HepG2 (cell line): Measurements from ENCODE around the gene FTHL17. TPM values are rescaled to one million over a fixed set of nuclear protein-coding genes. Genes with fewer than 3 reads are reported as not detected.

Experiments used
- ATAC-seq: fragments of 200-7000 bp; cut with Tn5 transposase; 3 replicates; pipeline ENCODE4 v1.9.1; 2020; ENCODE audit warnings: mild to moderate bottlenecking, moderate library complexity
- BruUV-seq: library from RNA; stranded (reverse); fragments of 400-500 nt; replicated peaks from 2 replicates; lab custom pipeline; 2021; lab: Mats Ljungman, UMichigan
- CTCF ChIA-PET: fragments of 300-600 bp; formaldehyde crosslinking; extraction: SDS; loops from one replicate; lab custom pipeline; 2021; ENCODE audit warnings: low total read pairs, inconsistent platforms, low intra/inter-chr PET ratio; lab: Yijun Ruan, JAX
- POLR2A ChIA-PET: fragments of 350-600 bp; sonication (Branson Sonifier 250); formaldehyde crosslinking; loops from one replicate; lab custom pipeline; 2020; ENCODE audit warnings: antibody characterized with exemption, inconsistent platforms; lab: Yijun Ruan, JAX
- DNase-seq: peaks from one replicate; pipeline ENCODE4 v3.0.0-alpha.2; 2015; ENCODE audit warnings: low spot score
- FAIRE-seq: peaks from 3 replicates; lab custom pipeline; 2011; peaks lifted over from hg19 to GRCh38; lab: Jason Lieb, UNC
- H2AFZ ChIP-seq: one replicate; pipeline ENCODE4 v1.6.1; 2011; ENCODE audit warnings: low read length, inconsistent platforms
- H3K27ac ChIP-seq: fragments of 300-600 bp; 3 replicates; pipeline ENCODE4 v1.8.0; 2011; ENCODE audit warnings: mixed run types, mild to moderate bottlenecking, mixed read lengths, low read length, inconsistent platforms; ENCODE audit not compliant: insufficient read depth; ENCODE audit errors: extremely low read length
- H3K27me3 ChIP-seq, 2 experiments: fragments of 200-600 bp in 1 of 2; 2 replicates in 1 of 2; 3 replicates in 1 of 2; pipeline versions ENCODE4 v1.6.0 to v1.8.0; 2011; ENCODE audit warnings: low read length in 2 of 2, mild to moderate bottlenecking in 2 of 2, moderate library complexity in 2 of 2, inconsistent platforms in 1 of 2; ENCODE audit not compliant: insufficient read depth in 2 of 2, control insufficient read depth in 1 of 2
- H3K36me3 ChIP-seq, 2 experiments: fragments of 200-600 bp in 1 of 2; replicated peaks in 1 of 2; 2 replicates in 1 of 2; 3 replicates in 1 of 2; pipeline versions ENCODE4 v1.5.1 to v1.8.0; 2011; ENCODE audit warnings: low read length in 2 of 2, inconsistent platforms in 1 of 2; ENCODE audit not compliant: insufficient read depth in 2 of 2, control insufficient read depth in 1 of 2
- H3K4me1 ChIP-seq: 2 replicates; pipeline ENCODE4 v1.5.1; 2012; ENCODE audit warnings: low read length, inconsistent platforms; ENCODE audit not compliant: insufficient read depth
- H3K4me2 ChIP-seq: 2 replicates; pipeline ENCODE4 v1.6.0; 2011; ENCODE audit warnings: low read depth, low read length, inconsistent platforms
- H3K4me3 ChIP-seq, 3 experiments: fragments of 200-600 bp in 1 of 3; sonication (generic), shearing (Covaris generic) in 1 of 3; replicated peaks in 1 of 3; 2 replicates each; pipeline ENCODE4 v1.5.1; 2011 to 2016; ENCODE audit warnings: low read length in 3 of 3, inconsistent platforms in 2 of 3, low read depth in 2 of 3, mild to moderate bottlenecking in 2 of 3, control low read depth in 1 of 3, mixed read lengths in 1 of 3; ENCODE audit not compliant: insufficient read depth in 1 of 3
- H3K79me2 ChIP-seq: one replicate; pipeline ENCODE4 v1.6.1; 2011; ENCODE audit warnings: low read length, inconsistent platforms; ENCODE audit not compliant: insufficient read depth
- H3K9ac ChIP-seq: 2 replicates; pipeline ENCODE4 v1.6.0; 2011; ENCODE audit warnings: mild to moderate bottlenecking, low read depth, low read length, inconsistent platforms; ENCODE audit not compliant: insufficient read depth
- H3K9me3 ChIP-seq: 2 replicates; pipeline ENCODE4 v1.5.1; 2012; ENCODE audit warnings: mild to moderate bottlenecking, low read length
- H4K20me1 ChIP-seq: 2 replicates; pipeline ENCODE4 v1.6.0; 2011; ENCODE audit warnings: inconsistent platforms, mild to moderate bottlenecking, low read length, moderate library complexity; ENCODE audit not compliant: insufficient read depth
- CEBPG ChIP-seq: IDR thresholded peaks from 2 replicates; pipeline ENCODE4 v1.6.1; 2016
- ETV5 ChIP-seq: IDR thresholded peaks from 2 replicates; pipeline ENCODE4 v1.6.1; 2018; ENCODE audit warnings: missing biosample characterization, missing genetic modification reagents, inconsistent platforms, borderline replicate concordance
- GABPA ChIP-seq, 2 experiments: IDR thresholded peaks; 2 replicates each; pipeline ENCODE4 v1.6.1; 2011 to 2016; ENCODE audit warnings: low read depth in 2 of 2, low read length in 1 of 2, missing biosample characterization in 1 of 2, missing genetic modification characterization in 1 of 2
- HCFC1 ChIP-seq: fragments of 150-350 bp; IDR thresholded peaks from 2 replicates; pipeline ENCODE4 v1.6.1; 2014; ENCODE audit warnings: low read depth, low read length
- HIVEP1 ChIP-seq: sonication (generic); formaldehyde crosslinking; IDR thresholded peaks from 2 replicates; pipeline ENCODE4 v1.4.0; 2020; ENCODE audit warnings: mild to moderate bottlenecking, missing genetic modification reagents
- RARG ChIP-seq: sonication (generic); formaldehyde crosslinking; IDR thresholded peaks from 2 replicates; pipeline ENCODE4 v1.4.0; 2020; ENCODE audit warnings: low read depth, mild to moderate bottlenecking, missing genetic modification reagents
- RBFOX2 ChIP-seq: fragments of 200-400 bp; formaldehyde crosslinking; IDR thresholded peaks from 2 replicates; pipeline ENCODE4 v1.6.1; 2017; ENCODE audit warnings: low read depth, mild to moderate bottlenecking, low read length
- ZFP36 ChIP-seq: fragments of 150-350 bp; IDR thresholded peaks from 2 replicates; pipeline ENCODE4 v1.6.1; 2018; ENCODE audit warnings: borderline replicate concordance, low read length, low read depth; ENCODE audit not compliant: partially characterized antibody
- ZNF543 ChIP-seq: sonication (generic); formaldehyde crosslinking; IDR thresholded peaks from 2 replicates; pipeline ENCODE4 v1.4.0; 2020; ENCODE audit warnings: mild to moderate bottlenecking, missing genetic modification reagents
- ZSCAN29 ChIP-seq: sonication (generic); formaldehyde crosslinking; conservative IDR thresholded peaks from 2 replicates; pipeline ENCODE4 v1.4.0; 2020; ENCODE audit warnings: mild to moderate bottlenecking, missing genetic modification reagents
- WGBS: methylation state at CpG from one replicate; pipeline ENCODE4 v1.1.6; 2017; ENCODE audit warnings: low lambda C conversion rate; 5-methylcytosine and 5-hydroxymethylcytosine counted together
- in situ Hi-C: cut with HindIII; loops from 2 replicates; pipeline ENCODE4 v1.10.0; 2017; ENCODE audit warnings: low pct_unique_long_range_greater_than_20kb; ENCODE audit not compliant: extremely low pct_ligation_motif_present
- intact Hi-C: fragments of 100-400 bp; cut with micrococcal nuclease; formaldehyde crosslinking; loops from one replicate; pipeline ENCODE4 v1.10.0; 2022; ENCODE audit not compliant: unreplicated experiment
- polyA plus RNA-seq, 8 experiments: library from polyadenylated mRNA; depleted of rRNA in 3 of 8; stranded (reverse) in 7 of 8; unstranded in 1 of 8; fragments of >200 nt; fragmentation: Illumina TruSeq in 4 of 8; extraction: Trizol in 4 of 8; gene quantifications; 2 replicates each; pipeline versions ENCODE4 v1.2.1 to v1.2.3, GENCODE V29; 2011 to 2016; ENCODE audit warnings: low read depth in 4 of 8, missing spikeins in 1 of 8, mixed read lengths in 1 of 8; ENCODE audit not compliant: insufficient read depth in 1 of 8
- total RNA-seq, 5 experiments: library from RNA; depleted of rRNA; stranded (reverse); fragments of >200 nt; fragmentation: Illumina TruSeq; extraction: Trizol; gene quantifications; 2 replicates each; pipeline ENCODE4 v1.2.3, GENCODE V29; 2016; ENCODE audit warnings: low read depth in 1 of 5

FTHL17 gene
- total and polyA plus RNA-seq, 2 of the 13 experiments (the other 11 are each of a cell fraction or from before 2014, with no cell fraction given): not detected

DNA sequence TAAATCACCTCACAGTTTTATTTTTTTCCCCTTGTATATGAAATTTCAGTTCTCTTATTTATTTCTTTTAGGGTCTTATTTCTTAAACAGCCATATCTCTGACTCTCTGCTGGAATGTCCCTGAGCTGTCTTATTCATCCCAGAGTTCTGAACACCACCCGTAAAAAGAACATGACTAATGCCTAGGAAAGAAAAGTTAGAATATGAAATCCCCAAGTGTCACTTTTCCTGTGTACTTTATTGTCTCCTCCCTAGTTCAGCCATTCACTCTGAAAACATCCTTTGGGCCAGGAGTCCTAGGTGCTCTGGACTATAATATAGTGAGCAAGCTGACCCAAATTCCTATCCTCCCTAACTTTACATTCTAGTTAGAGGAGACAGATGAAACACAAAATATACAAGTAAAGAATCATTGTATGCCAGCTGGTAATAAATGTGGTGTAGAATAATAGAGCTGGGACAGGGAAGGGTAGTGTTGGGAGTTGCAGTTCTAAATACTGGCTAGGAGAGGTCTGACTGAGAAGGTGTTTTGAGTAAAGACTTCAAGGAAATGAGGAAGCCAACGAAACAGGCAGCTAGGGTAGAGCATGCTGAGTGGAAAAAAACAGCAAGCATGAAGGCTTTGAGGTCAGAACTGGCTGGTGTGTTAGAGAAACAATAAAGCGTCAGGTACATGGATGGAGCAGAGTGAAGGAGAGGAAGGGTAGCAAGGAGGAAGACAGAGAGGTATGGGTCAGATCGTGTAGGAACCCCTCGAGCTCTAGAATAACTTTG, 40.6 kb upstream of the FTHL17 start:
- Histone ChIP-seq H4K20me1 (no peaks in the 10 kb centered on the region), H3K36me3 (no peaks in the 10 kb centered on the region), H3K4me3 (no peak overlapping the region), H2AFZ (no peak overlapping the region), H3K4me2 (no peak overlapping the region), H3K9ac (no peak overlapping the region), H3K9me3 (no peaks in the 10 kb centered on the region), H3K4me1 (no peaks in the 10 kb centered on the region), H3K27me3 (no peaks in the 10 kb centered on the region), H3K79me2 (no peaks in the 10 kb centered on the region), H3K27ac (no peak overlapping the region)
- TF ChIP-seq HCFC1 (no peak), CEBPG (CRISPR knock-in tag) (no peak), RARG (CRISPR knock-in tag) (no peak), GABPA (IDR thresholded peaks at IDR 0.05; ENCODE audit: low read depth, low read length) (no peak), GABPA (CRISPR knock-in tag; IDR thresholded peaks at IDR 0.05; ENCODE audit: low read depth) (no peak), RBFOX2 (no peak), ZFP36 (no peak), ZSCAN29 (CRISPR knock-in tag) (no peak)
- CTCF ChIA-PET: no interaction called here
- POLR2A ChIA-PET: no interaction called here
- BruUV-seq: no TSS peak
- in situ Hi-C loops: no loop called here
- ATAC-seq (no peak), FAIRE-seq (no peak), DNase-seq (no peak)
- intact Hi-C loops: no loop called here
- WGBS: 23% methylated on average over 5 of the region's 5 CpGs

DNA sequence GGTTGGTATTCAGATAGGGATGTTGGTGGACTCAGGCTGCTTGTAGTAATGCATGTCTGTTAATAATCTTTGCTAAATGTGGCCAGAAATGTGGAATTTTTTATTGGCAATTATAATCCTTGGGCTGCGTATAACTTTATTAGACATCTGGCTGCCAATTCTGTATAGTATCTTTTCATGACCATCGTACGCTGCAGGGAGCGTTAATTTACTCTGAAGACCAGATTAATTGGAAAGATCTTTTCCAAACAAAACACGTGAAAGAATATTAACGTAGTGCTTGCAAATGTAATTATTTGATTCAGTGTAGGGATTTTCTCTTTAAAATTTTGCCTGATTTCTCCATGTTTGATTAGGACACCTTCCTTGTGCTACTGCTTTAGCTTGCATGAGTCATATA, 38.8 kb upstream of the FTHL17 start:
- POLR2A ChIA-PET: no interaction called here

More for the DNA sequence above, 38.8 kb upstream of the FTHL17 start:
- H3K9ac ChIP-seq: no peak overlapping the region
- 92% methylated on average over 6 of the region's 6 CpGs for WGBS
- no peaks in the 10 kb centered on the region for H3K9me3 ChIP-seq
- H3K4me1 ChIP-seq: no peaks in the 10 kb centered on the region
- H3K4me3 ChIP-seq: no peak overlapping the region
- FAIRE-seq (no peak), DNase-seq (no peak), ATAC-seq (no peak)
- no peaks in the 10 kb centered on the region for H4K20me1 ChIP-seq
- BruUV-seq: no TSS peak
- H2AFZ ChIP-seq: no peak overlapping the region
- no peak overlapping the region for H3K27ac ChIP-seq
- intact Hi-C loops (no loop called here), in situ Hi-C loops (no loop called here)
- H3K79me2 ChIP-seq: no peaks in the 10 kb centered on the region
- no peaks in the 10 kb centered on the region for H3K36me3 ChIP-seq
- H3K27me3 ChIP-seq: no peaks in the 10 kb centered on the region
- CTCF ChIA-PET: no interaction called here
- no peak overlapping the region for H3K4me2 ChIP-seq
- TF ChIP-seq ZNF543: no peak
- TF ChIP-seq ETV5: no peak
- TF ChIP-seq HIVEP1 (CRISPR knock-in tag): no peak
